SK-N-SH (cell line): ENCODE results near the gene PTGR3. TPM values are rescaled to one million over a fixed set of nuclear protein-coding genes. Genes with fewer than 3 reads are reported as not detected.

Source experiments
- CTCF ChIA-PET: fragments of 300-600, 350-600 bp; formaldehyde crosslinking; extraction: SDS; loops from one replicate; lab custom pipeline; 2021; lab: Yijun Ruan, JAX
- POLR2A ChIA-PET: fragments of 350-600 bp; sonication (Branson Sonifier 250); formaldehyde crosslinking; extraction: SDS; loops from one replicate; lab custom pipeline; 2020; ENCODE audit warnings: antibody characterized with exemption, inconsistent platforms; lab: Yijun Ruan, JAX
- DNase-seq: peaks from one replicate; pipeline ENCODE4 v3.0.0; 2012
- H2AFZ ChIP-seq: fragments of 200-600 bp; sonication (generic); 2 replicates; pipeline ENCODE4 v1.8.1; 2016; ENCODE audit warnings: antibody characterized with exemption, mild to moderate bottlenecking, low read depth
- H3F3A ChIP-seq: fragments of 200-600 bp; sonication (generic); replicated peaks from 2 replicates; pipeline ENCODE3; 2016; ENCODE audit warnings: antibody characterized with exemption, mild to moderate bottlenecking; ENCODE audit not compliant: insufficient read depth
- H3K27ac ChIP-seq, 2 experiments: fragments of 200-500 bp in 1 of 2; fragments of 200-600 bp in 1 of 2; sonication (Bioruptor generic) in 1 of 2; sonication (generic), shearing (Covaris generic) in 1 of 2; 2 replicates each; pipeline versions ENCODE4 v1.5.1 to v1.6.1; 2014 to 2016; ENCODE audit warnings: low read depth in 2 of 2, inconsistent platforms in 1 of 2, low read length in 1 of 2, mild to moderate bottlenecking in 1 of 2, mixed read lengths in 1 of 2
- H3K27me3 ChIP-seq: fragments of 200-600 bp; sonication (generic), shearing (Covaris generic); 2 replicates; pipeline ENCODE4 v1.6.1; 2016; ENCODE audit warnings: mixed run types; ENCODE audit not compliant: insufficient read depth
- H3K36me3 ChIP-seq, 2 experiments: fragments of 200-500 bp in 1 of 2; fragments of 200-600 bp in 1 of 2; sonication (Bioruptor generic) in 1 of 2; sonication (generic) in 1 of 2; replicated peaks in 1 of 2; 2 replicates each; pipeline versions ENCODE3 to v1.5.1; 2014 to 2016; ENCODE audit warnings: low read length in 1 of 2, mild to moderate bottlenecking in 1 of 2; ENCODE audit not compliant: insufficient read depth in 2 of 2, control insufficient read depth in 1 of 2
- H3K4me1 ChIP-seq, 2 experiments: fragments of 200-500 bp in 1 of 2; fragments of 200-600 bp in 1 of 2; sonication (Bioruptor generic) in 1 of 2; sonication (generic), shearing (Covaris generic) in 1 of 2; 2 replicates each; pipeline versions ENCODE4 v1.5.1 to v1.6.1; 2014 to 2016; ENCODE audit warnings: low read depth in 1 of 2, low read length in 1 of 2, mixed run types in 1 of 2; ENCODE audit not compliant: insufficient read depth in 2 of 2, control insufficient read depth in 1 of 2
- H3K4me2 ChIP-seq: fragments of 200-600 bp; sonication (generic), shearing (Covaris generic); 2 replicates; pipeline ENCODE4 v1.6.1; 2017; ENCODE audit warnings: mixed run types
- H3K4me3 ChIP-seq, 2 experiments: fragments of 200-500 bp in 1 of 2; fragments of 200-600 bp in 1 of 2; sonication (Bioruptor generic) in 1 of 2; sonication (generic), shearing (Covaris generic) in 1 of 2; 2 replicates each; pipeline versions ENCODE4 v1.5.1 to v1.8.1; 2014 to 2016; ENCODE audit warnings: low read depth in 2 of 2, inconsistent platforms in 1 of 2, low read length in 1 of 2, mild to moderate bottlenecking in 1 of 2, mixed read lengths in 1 of 2, moderate library complexity in 1 of 2
- H3K79me2 ChIP-seq: fragments of 200-600 bp; sonication (generic); 2 replicates; pipeline ENCODE4 v1.8.1; 2017; ENCODE audit warnings: mild to moderate bottlenecking; ENCODE audit not compliant: insufficient read depth
- H3K9ac ChIP-seq: fragments of 200-600 bp; sonication (generic); 2 replicates; pipeline ENCODE4 v1.6.1; 2017; ENCODE audit warnings: mixed run types
- H3K9me2 ChIP-seq: fragments of 200-600 bp; sonication (generic); 2 replicates; pipeline ENCODE4 v1.6.1; 2017; ENCODE audit warnings: mixed run types
- H3K9me3 ChIP-seq: fragments of 200-600 bp; sonication (generic); 2 replicates; pipeline ENCODE4 v1.6.1; 2017; ENCODE audit warnings: mixed run types, mild to moderate bottlenecking, moderate library complexity
- H4K20me1 ChIP-seq: fragments of 200-600 bp; sonication (generic); 2 replicates; pipeline ENCODE4 v1.6.1; 2017; ENCODE audit warnings: mild to moderate bottlenecking, mixed run types; ENCODE audit not compliant: insufficient read depth
- ELF1 ChIP-seq: IDR thresholded peaks from 2 replicates; pipeline ENCODE4 v1.4.0; 2012
- EP300 ChIP-seq, 2 experiments: IDR thresholded peaks; 2 replicates each; pipeline versions ENCODE4 v1.4.0 to v1.6.1; 2012; ENCODE audit warnings: borderline replicate concordance in 1 of 2, low read depth in 1 of 2, low read length in 1 of 2
- EZH2phosphoT487 ChIP-seq: fragments of 200-600 bp; sonication (generic); IDR thresholded peaks from 2 replicates; pipeline ENCODE4 v1.6.1; 2017; ENCODE audit warnings: low read depth, mixed run types, mild to moderate bottlenecking, antibody characterized with exemption, moderate library complexity, borderline replicate concordance
- FOXJ3 ChIP-seq: sonication (generic); formaldehyde crosslinking; IDR thresholded peaks from 2 replicates; pipeline ENCODE4 v1.5.1; 2020; ENCODE audit warnings: mild to moderate bottlenecking, missing genetic modification reagents
- FOXM1 ChIP-seq: IDR thresholded peaks from 2 replicates; pipeline ENCODE4 v1.4.0; 2012; ENCODE audit warnings: low read depth, mild to moderate bottlenecking
- GABPA ChIP-seq: IDR thresholded peaks from 2 replicates; pipeline ENCODE4 v1.4.0; 2012; ENCODE audit warnings: low read depth, mild to moderate bottlenecking
- IRF3 ChIP-seq: fragments of 150-350 bp; IDR thresholded peaks from 2 replicates; pipeline ENCODE4 v1.6.1; 2016; ENCODE audit warnings: mild to moderate bottlenecking, low read depth, low read length
- JUND ChIP-seq: IDR thresholded peaks from 2 replicates; pipeline ENCODE4 v1.4.0; 2012
- MEF2A ChIP-seq: IDR thresholded peaks from 2 replicates; pipeline ENCODE4 v1.4.0; 2012; ENCODE audit warnings: low read depth, borderline replicate concordance
- NFIC ChIP-seq: IDR thresholded peaks from 2 replicates; pipeline ENCODE4 v1.4.0; 2012; ENCODE audit warnings: borderline replicate concordance
- NRF1 ChIP-seq: IDR thresholded peaks from 2 replicates; pipeline ENCODE4 v1.6.1; 2012; ENCODE audit warnings: low read depth, mild to moderate bottlenecking, low read length
- RCOR1 ChIP-seq: fragments of 150-350 bp; IDR thresholded peaks from 2 replicates; pipeline ENCODE4 v1.6.1; 2017; ENCODE audit warnings: antibody characterized with exemption, low read length
- RFX5 ChIP-seq: IDR thresholded peaks from 2 replicates; pipeline ENCODE4 v1.6.1; 2012; ENCODE audit warnings: mild to moderate bottlenecking, improper control_type of control experiment, low read length
- TCF12 ChIP-seq: IDR thresholded peaks from 2 replicates; pipeline ENCODE4 v1.4.0; 2012
- TEAD4 ChIP-seq: IDR thresholded peaks from 2 replicates; pipeline ENCODE4 v1.4.0; 2012; ENCODE audit warnings: mild to moderate bottlenecking, borderline replicate concordance; ENCODE audit not compliant: insufficient read depth
- USF1 ChIP-seq: IDR thresholded peaks from 2 replicates; pipeline ENCODE4 v1.4.0; 2012; ENCODE audit warnings: low read depth, borderline replicate concordance
- WGBS: methylation state at CpG from one replicate; pipeline ENCODE4 v1.1.6; 2017; ENCODE audit warnings: low lambda C conversion rate; 5-methylcytosine and 5-hydroxymethylcytosine counted together
- polyA plus RNA-seq, 3 experiments: library from polyadenylated mRNA; depleted of rRNA; stranded (reverse); fragments of >200 nt; gene quantifications; 2 replicates each; pipeline ENCODE4 v1.2.3, GENCODE V29; 2012
- TF ChIP-seq, protein P1 (sequence below): IDR thresholded peaks from 2 replicates; pipeline ENCODE4 v1.6.1; 2012; ENCODE audit warnings: mild to moderate bottlenecking, low read depth, low read length, moderate library complexity

The PTGR3 gene
- polyA plus RNA-seq, 1 of the 3 experiments (the other 2 are of a cell fraction): 20.7 TPM

- no peak for DNase-seq
- H3K36me3 ChIP-seq: no peaks in the 10 kb centered on the region
- POLR2A ChIA-PET: no interaction called here
- no peaks in the 10 kb centered on the region; the same call in 1 of the 2 replicates for H4K20me1 ChIP-seq
- H3K4me1 ChIP-seq: peaks cover 0 to 10% of the 10 kb centered on the region in 2 experiments; a peak in 2 of 4 replicates
- CTCF ChIA-PET: interaction anchor here (1.2 kb wide), 1 partner anchor 568 kb away, joined by 3 read pairs; no protein-coding TSS in a partner anchor
- H3K9me3 ChIP-seq: no peaks in the 10 kb centered on the region
- H3K9ac ChIP-seq: no peak overlapping the region
- no peak overlapping the region for H2AFZ ChIP-seq
- H3K4me2 ChIP-seq: no peak overlapping the region
- no peaks in the 10 kb centered on the region for H3F3A ChIP-seq
- 96% methylated on average over 12 of the region's 12 CpGs for WGBS
- H3K27me3 ChIP-seq: no peaks in the 10 kb centered on the region
- no peak overlapping the region for H3K4me3 ChIP-seq
- TF ChIP-seq ELF1: no peak
- no peaks in the 10 kb centered on the region for H3K9me2 ChIP-seq
- H3K79me2 ChIP-seq: peaks cover 16% of the 10 kb centered on the region; the same call in 1 of the 2 replicates
- no peak overlapping the region for H3K27ac ChIP-seq
Measured at GRCh38 chr18:75220551-75221355, 11.8 kb upstream of the PTGR3 start.

DNA sequence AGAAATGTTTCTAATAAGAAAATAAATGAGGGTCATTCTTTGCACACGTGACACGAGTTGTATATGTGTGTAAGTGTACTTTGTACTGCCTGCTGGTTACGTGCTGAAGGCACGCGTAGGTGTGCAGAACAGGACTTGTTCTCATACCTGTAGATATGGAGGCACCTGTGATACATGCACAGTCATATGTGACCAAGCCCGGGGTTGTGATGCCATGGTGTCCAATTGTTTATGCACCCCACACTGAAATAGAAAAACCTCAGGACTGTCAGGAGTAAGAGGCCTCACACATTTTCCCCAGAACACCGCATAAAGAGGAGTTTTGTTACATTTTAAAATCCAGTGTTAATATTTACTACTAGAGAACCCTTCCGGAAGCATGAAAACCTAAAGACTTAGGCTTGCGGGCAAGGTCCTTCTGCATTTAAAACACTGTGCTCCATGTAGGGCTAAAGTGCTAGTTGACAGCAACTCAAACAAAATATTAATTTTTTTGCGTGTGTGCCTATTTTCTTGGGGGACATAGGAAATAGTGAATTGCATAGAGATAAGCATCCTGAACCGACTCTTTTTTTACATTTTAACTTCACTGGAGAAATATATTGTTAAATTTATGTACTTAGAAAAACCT lies 10.9 kb upstream of the PTGR3 start:
- Histone ChIP-seq H3K9me3 (no peaks in the 10 kb centered on the region), H4K20me1 (no peaks in the 10 kb centered on the region; the same call in 1 of the 2 replicates), H3K36me3 (no peaks in the 10 kb centered on the region), H2AFZ (no peak overlapping the region), H3K4me2 (no peak overlapping the region), H3K4me3 (no peak overlapping the region), H3F3A (no peaks in the 10 kb centered on the region), H3K79me2 (peaks cover 17% of the 10 kb centered on the region; the same call in 1 of the 2 replicates), H3K27me3 (no peaks in the 10 kb centered on the region), H3K9ac (no peak overlapping the region), H3K9me2 (no peaks in the 10 kb centered on the region), H3K4me1 (peaks cover 0 to 17% of the 10 kb centered on the region in 2 experiments; a peak in 2 of 4 replicates), H3K27ac (no peak overlapping the region)
- ChIA-PET POLR2A (no interaction called here), CTCF (interaction anchor here (1.2 kb wide), 1 partner anchor 567 kb away, joined by 3 read pairs; no protein-coding TSS in a partner anchor)
- WGBS: 94% methylated on average over 11 of the region's 11 CpGs
- no peak for TF ChIP-seq FOXJ3 (CRISPR knock-in tag)
- no peak for TF ChIP-seq FOXM1
- TF ChIP-seq TCF12: no peak
- TF ChIP-seq TEAD4: no peak
- TF ChIP-seq EZH2phosphoT487: no peak
- TF ChIP-seq EP300 (IDR thresholded peaks at IDR 0.05; ENCODE audit: borderline replicate concordance in 1 of 2, low read depth in 1 of 2, low read length in 1 of 2): no peak
- no peak for TF ChIP-seq NRF1
- no peak for TF ChIP-seq MEF2A
- TF ChIP-seq JUND: no peak
- no peak for TF ChIP-seq GABPA
- TF ChIP-seq, protein P1, sequence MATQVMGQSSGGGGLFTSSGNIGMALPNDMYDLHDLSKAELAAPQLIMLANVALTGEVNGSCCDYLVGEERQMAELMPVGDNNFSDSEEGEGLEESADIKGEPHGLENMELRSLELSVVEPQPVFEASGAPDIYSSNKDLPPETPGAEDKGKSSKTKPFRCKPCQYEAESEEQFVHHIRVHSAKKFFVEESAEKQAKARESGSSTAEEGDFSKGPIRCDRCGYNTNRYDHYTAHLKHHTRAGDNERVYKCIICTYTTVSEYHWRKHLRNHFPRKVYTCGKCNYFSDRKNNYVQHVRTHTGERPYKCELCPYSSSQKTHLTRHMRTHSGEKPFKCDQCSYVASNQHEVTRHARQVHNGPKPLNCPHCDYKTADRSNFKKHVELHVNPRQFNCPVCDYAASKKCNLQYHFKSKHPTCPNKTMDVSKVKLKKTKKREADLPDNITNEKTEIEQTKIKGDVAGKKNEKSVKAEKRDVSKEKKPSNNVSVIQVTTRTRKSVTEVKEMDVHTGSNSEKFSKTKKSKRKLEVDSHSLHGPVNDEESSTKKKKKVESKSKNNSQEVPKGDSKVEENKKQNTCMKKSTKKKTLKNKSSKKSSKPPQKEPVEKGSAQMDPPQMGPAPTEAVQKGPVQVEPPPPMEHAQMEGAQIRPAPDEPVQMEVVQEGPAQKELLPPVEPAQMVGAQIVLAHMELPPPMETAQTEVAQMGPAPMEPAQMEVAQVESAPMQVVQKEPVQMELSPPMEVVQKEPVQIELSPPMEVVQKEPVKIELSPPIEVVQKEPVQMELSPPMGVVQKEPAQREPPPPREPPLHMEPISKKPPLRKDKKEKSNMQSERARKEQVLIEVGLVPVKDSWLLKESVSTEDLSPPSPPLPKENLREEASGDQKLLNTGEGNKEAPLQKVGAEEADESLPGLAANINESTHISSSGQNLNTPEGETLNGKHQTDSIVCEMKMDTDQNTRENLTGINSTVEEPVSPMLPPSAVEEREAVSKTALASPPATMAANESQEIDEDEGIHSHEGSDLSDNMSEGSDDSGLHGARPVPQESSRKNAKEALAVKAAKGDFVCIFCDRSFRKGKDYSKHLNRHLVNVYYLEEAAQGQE: no peak
- no peak for TF ChIP-seq NFIC
- no peak for TF ChIP-seq RCOR1
- no peak for TF ChIP-seq USF1
- no peak for TF ChIP-seq IRF3
- TF ChIP-seq RFX5: no peak
- no peak for TF ChIP-seq ELF1
- DNase-seq: no peak
